ENCODE measurements around the gene KRT4.

KRT4 gene

DNA sequence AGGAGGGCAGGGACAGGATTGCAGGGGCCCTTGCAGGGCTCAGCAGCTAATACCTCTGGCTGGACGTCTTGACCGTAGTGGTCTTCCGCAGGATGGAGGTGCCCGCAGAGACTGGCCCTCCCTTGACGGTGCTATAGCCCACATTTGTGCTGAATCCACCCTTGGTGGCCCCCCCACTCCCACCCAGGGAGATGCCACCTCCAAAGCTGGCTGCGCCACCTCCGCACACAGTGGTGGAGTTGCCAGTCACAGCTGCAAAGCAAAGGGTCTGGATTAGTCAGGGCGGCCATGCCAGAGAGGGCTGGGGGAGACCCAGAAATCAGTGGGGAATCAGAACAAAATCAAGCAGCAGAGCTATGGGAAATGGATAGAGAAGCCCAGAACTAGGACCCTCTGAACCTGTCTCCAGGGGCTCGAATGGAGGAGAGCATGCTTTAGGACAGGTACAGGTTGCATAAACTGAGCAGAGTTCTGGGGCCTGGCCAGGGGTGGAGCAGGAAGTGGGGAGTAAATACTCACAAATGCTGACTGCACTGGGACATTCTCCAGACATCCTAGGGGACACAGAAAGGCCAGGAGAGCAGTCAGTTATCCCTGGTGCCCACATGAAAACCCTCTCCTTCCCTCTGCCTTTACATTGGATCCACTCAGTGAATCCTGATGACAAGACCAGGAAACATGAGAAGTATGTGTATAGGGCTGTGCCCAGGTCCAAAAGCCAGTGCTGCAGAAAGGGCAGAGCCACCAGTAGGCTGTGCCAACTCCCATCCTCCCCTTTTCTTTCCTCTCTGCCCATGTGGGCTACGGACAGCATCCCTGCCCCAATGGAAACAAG, 8.1 kb upstream of the KRT4 start:
- DNase-seq, result no peak

DNA sequence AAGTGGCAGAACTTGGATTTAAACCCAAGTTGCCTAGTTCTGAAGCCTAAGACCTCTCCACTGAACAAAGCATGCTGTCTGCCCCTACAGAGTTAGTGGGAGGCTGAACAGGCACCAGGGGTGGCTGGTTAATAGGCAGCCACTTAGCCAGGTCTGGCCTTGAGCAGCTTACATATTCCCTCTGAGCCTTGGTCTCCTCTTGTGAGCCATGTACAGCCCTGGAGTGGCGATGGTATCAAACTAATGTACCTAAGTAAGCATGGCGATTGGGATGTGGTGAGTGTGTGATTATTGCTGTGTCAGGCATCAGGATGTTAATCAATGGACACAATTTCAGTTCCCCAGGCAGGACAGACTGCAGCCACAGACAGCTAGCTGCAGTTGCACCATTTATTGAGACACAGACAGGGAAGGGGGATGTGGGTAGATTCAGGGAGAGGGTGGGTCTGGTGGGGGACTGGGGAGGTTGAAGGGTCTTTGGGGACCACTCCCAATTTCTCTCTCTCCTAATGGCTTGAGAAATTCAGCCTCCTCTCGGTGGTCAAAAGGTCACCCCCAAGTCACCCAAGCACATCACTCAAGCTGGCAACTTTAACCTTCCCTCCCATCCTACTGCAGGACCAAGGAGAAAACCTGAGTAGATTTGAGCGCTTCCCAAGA, 7.3 kb upstream of the KRT4 start:
- no peak for DNase-seq

DNA sequence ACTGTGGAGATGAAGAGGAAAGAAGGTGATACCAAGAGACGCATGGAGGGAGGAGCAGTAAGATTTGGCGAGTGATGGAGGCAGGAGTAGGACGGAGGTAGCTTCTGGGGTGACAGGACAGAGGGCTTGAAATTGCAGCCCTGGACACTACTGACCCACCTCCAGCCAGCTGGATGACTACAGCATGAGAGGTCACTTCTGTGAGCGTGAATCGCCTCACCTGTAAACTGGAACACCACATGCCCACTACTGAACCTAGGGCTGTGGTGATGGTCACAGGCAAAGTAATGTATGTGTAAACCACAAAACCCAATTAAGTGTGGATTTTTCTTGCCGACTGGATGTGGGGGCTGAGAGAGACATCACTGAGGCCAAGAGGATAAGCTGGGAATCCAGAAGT, 6.6 kb upstream of the KRT4 start:
- DNase-seq, result no peak

GRCh38 chr12:52819731-52820510, 6.0 kb upstream of the KRT4 start:
- DNase-seq, result no peak

- no peak for DNase-seq
Observed at GRCh38 chr12:52818887-52819420, 5.0 kb upstream of the KRT4 start.

- DNase-seq, result no peak
Observed at GRCh38 chr12:52818388-52818787, 4.5 kb upstream of the KRT4 start.

- no peak for DNase-seq
Observed at GRCh38 chr12:52817699-52818238, 3.9 kb upstream of the KRT4 start.

GRCh38 chr12:52817003-52817698, 3.2 kb upstream of the KRT4 start:
- no peak for DNase-seq

DNA sequence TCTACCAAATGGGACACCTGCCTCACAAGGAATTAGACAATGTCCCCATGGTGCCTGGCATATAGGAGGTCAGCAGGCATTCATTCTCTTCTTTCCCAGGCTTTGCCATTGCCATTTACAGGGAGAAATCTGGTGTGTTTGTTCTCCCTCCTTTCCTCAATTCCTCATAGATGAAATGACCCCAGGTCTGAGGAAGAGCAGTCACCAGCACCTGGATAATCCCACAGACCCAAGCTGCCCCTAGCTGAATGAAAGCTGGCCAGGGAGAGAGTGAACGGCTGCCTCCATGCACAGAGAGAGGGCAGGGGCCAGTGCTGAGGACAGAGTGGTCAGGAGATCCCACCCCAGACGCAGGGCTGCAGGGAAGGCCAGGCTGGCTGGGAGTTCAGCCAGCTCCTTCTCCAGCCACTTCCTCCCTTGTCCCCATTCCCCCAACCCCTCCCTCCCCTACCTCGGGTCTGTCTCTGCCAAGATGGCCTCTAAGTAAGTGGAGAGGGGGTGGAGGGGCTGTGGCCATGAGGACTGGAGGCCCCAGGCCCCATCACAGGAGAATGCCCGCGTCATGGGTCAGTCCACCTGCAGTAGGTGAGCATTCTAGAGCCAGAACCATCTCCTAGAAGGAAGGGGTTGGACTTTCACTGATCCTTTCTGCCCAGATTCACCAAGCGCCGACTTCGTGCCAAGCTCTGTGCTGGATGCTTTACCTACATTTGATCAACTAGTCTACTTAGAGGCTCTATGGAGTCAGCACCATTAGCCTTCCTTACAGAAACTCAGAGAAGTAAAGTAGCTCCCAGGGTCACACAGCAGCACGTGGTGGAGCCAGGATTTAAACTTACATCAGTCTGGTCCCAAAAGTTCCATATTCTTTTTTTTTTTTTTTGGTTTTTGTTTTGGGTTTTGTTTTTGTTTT, 2.0 kb upstream of the KRT4 start:
- DNase-seq, result no peak

- DNase-seq, result no peak
Observed at GRCh38 chr12:52815161-52815560, 1.2 kb upstream of the KRT4 start.

DNA sequence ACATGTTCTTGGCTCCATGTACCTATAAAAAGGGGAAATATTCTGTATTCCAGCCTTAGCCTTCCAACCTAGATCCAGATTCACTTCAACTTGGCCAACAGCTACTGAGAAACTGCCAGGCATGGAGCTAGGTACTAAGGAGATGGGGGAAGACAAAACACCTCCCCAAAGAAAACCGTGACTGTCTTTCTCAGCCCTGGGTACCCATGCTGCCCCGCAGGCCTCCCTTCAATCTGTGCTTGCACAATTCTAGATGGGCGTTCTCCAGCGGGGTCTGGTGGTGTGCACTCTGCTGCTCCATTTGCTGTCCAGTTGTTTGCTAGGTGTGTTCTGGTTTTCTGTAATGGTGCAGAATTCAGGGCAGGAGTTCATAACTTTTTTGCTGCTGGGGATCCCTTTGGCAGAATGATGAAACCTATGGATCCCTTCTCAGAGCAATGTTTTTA, 817 bp upstream of the KRT4 start:
- DNase-seq, result no peak

DNA sequence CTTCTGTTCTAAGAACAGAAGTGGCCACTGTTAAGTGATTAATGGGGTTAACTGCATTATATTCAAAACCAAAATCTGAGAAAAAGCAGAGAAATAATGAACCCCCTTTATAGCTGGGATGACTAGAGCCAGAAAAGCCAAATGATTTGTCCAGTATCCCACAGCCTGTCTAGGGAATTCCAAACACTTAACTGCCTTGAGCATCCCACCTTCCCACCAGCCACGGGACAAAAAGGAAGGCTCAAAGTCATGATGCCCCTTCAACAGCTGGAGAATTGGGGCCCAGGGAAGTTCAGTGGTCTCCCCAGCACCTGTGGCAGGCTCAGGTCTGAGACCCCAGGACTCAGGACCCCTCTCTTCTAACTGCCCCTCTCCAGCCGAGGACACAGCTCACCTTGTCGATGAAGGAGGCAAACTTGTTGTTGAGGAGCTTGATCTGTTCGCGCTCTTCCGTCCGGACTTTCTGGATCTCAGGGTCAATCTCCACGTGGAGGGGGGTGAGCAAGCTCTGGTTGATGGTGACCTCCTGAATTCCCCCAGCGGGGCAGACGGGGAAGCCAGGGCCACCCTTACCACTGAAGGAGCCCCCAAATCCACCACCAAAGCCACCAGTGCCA, 605 bp downstream of the KRT4 start:
- no peak for DNase-seq

- DNase-seq, result no peak
Observed at GRCh38 chr12:52812749-52813148, 1.2 kb downstream of the KRT4 start.

DNA sequence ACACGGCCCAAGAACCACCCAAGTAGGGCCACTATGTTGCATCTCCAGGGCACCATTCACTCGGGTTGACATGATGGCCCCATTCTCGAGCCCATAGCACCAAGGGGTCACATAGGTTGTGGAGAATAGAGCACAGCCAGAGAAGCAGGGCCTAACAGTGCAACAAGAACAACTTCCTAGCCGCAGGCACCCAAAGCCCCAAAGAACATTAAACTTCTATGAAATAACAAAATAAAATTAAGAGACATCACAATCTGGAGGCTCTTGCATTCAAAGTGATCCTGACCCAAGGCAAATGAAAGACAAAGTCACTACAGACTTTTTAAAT, 1.9 kb downstream of the KRT4 start:
- DNase-seq, result no peak

DNA sequence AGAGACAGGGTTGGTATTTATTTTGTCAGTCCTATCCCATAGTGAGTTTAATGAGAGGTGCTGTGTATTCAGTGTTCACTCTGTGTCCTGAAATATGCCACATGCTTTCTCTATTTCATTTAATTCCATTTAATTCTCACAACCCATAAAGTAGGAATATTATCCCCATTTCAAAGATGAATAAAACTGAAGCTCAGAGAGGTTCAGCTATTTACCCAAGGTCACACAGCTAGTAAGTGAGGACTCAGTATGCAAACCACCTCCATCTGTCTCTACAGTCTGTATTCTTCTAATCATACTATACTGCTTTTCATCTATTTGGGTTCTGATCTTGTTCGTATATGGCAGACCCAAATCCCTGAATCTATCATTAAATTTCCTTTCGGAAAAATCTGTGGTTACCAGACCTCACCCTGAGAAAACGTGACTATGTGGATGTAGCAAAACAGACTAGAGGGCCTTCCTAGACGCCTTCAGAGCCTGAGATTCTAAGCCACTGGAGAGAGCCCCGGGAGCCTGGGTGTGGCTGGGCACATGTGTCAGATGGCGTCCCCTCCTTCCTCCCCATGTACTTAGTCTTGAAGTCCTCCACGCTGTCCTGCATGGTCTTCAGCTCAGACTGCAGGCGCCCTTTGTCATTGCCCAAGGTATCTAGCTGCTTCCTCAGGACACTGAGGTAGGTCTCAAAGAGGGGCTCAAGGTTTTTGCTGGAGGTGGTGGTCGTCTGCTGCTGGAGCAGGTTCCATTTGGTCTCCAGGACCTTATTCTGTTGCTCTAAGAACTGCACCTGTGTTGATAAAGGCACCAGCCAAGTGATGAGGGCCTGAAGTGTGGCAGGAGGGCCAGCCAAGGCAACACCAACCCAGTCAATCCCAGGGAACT, 2.5 kb downstream of the KRT4 start:
- no peak for DNase-seq

- DNase-seq, result no peak
Observed at GRCh38 chr12:52810554-52810953, 3.4 kb downstream of the KRT4 start.

GRCh38 chr12:52809166-52809565, 4.8 kb downstream of the KRT4 start:
- no peak for DNase-seq

DNA sequence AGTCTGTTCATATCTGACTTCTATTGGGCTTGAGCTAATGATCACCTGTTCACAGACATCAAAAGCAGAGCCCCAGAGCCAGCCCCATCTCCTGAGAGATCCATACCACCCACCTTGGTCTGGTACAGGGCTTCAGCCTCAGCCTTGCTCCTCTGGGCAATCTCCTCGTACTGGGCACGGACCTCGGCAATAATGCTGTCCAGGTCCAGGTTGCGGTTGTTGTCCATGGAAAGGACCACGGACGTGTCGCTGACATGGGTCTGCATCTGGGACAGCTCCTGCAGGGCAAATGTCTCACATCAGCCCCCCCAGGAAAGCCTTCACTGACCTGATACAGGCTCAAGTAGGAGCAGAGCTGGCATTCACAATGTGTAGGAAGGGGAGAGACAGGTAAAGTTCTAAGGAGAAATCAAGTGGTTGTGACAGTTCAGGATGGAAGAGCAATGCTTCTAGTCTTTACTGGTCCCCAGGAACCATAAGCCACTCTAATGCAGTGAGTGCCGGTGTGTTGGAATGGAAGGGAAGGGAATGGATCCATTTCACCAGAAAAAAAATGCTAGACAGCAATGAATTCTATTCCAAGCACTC, 5.2 kb downstream of the KRT4 start:
- DNase-seq, result no peak
